GM18502 (cell line): ENCODE data around the gene ATF1.

Source experiments
- ATAC-seq: cut with Tn5 transposase; IDR thresholded peaks from one replicate; pipeline ENCODE4 v1.9.1; 2021; ENCODE audit warnings: mild to moderate bottlenecking; ENCODE audit not compliant: unreplicated experiment, poor library complexity

The ATF1 gene

GRCh38 chr12:50763639-50764285 is at the start of gene ATF1:
TSS of gene ATF1 (plus strand) at chr12:50764101. CDS start at chr12:50780146, 16,045 bp downstream.
- peak; percentile 81 for ATAC-seq

DNA sequence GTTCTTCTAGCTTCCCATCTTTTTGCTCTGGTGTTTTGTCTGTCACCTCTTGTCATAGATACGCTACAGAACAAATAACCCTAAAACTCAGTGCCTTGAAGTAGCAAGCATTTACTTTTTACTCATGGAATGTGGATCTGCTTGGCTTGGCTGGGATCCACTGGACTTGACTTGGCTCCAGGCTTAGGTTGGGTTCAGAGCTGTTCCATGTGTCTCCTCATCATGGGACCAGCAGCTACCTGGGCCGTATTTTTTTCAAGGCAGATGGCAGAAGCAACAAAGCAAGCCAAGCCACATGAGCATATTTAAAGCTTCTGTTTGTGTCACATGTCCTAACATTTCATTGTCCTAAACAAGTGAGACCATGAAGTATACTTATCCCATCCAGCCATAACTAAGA is 48.7 kb upstream of the ATF1 start:
- no peak for ATAC-seq

GRCh38 chr12:50718760-50719159 is 45.1 kb upstream of the ATF1 start:
- no peak for ATAC-seq

GRCh38 chr12:50720085-50720484 is 43.8 kb upstream of the ATF1 start:
- ATAC-seq = no peak

DNA sequence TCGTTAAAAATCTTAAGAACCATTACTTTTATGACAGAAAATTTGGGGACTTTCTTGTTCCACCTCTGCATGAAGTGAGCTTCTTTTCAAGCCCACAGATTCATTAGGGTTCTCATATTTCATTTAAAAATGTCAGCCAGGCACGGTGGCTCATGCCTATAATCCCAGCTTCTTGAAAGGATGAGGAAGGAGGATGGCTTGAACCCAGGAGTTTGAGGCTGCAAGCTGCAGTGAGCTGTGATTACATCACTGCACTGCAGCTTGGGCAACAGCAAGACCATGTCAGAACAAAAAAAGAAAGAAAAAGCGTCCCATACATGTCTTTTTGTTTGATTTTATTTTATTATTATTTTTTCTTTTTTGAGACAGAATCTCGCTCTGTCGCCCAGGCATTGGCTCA is 43.4 kb upstream of the ATF1 start:
- ATAC-seq = no peak

DNA sequence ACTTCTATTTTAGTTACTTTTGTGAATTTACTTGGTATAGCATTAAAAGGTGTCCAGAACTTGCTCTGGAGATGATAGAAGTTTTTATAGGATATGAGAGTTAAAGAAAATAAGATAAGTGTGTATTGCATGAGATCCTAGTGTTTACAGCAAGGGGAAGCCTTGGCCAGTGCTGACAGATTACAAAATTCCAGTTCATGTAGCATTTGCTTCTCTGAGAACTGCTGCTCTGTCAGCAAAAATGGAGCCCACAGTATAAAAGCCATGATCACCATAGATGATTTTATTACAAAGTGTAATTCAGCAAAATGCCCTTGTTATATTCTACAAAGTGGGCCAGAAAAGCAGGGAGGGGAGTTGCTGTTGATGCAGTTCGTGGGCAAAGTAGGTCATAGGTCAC is 40.0 kb upstream of the ATF1 start:
- no peak for ATAC-seq

DNA sequence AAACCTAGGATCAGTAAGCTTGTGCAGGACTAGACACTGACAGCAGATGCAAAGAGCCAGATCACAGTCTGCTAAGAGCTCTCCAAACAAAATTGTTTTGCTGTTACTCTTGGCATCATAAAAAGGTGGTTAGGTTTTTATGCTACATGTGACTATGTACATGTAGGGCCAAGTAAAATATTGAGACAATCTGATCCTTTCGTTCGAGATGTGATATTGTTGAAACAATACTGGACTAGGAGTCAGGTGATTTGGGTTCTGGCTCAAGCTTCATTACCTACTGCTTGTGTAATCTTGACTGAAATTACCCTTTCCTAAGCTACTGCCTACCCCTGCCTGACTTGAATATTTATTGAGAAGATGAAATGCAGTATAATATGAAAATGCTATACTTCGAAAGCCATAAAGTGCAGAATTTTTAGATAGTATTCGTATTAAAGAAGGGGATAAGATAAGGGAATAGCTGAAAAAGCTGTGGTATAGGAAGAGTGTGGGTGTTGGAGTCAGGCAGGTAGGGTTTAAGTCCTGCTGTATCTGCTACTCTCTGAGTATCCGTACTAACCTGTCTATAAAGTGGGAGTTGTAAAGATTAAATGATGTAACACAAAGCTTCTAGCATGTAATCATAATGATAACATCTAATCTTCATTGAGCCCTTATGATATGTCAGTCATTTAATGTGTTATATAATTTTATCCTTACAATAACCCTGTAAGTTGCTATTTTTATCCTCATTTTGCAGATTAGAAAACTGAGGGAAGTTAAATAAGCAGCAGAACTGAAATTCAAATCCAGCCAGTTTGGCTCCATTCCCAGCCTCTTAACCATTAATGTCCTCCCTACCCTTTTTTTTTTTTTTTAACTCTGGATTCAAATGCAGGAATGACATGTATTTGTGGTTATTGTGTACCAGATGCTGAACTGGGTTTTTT is 38.6 kb upstream of the ATF1 start:
- no peak for ATAC-seq

- no peak for ATAC-seq
These were observed 36.4 kb upstream of the ATF1 start for GRCh38 chr12:50727466-50727865.

DNA sequence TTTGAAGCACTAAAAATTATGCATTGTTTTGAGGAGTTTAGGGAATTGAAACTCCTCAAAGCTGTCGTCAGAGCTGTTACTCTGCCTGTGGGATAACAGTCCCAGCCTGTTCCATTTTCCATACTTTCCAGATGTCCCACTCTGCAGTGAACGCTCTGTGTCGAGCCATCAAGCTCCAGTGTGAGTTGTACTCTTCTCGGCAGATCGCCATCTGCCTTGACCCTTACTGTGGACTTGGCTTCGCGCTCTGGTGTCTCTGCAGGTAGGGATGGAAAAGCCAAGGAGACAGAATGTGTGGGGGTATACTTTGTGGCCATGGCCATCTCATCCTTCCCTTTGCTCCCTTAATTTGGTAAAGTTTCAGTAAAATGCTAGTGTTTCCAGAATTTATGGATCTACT is 35.5 kb upstream of the ATF1 start:
- ATAC-seq = no peak

- no peak for ATAC-seq
These were observed 35.1 kb upstream of the ATF1 start for GRCh38 chr12:50728841-50729240.

GRCh38 chr12:50732591-50732990 is 31.3 kb upstream of the ATF1 start:
- no peak for ATAC-seq

GRCh38 chr12:50733706-50734105 is 30.2 kb upstream of the ATF1 start:
- no peak for ATAC-seq

- no peak for ATAC-seq
These were observed 29.3 kb upstream of the ATF1 start for GRCh38 chr12:50734409-50735263.

DNA sequence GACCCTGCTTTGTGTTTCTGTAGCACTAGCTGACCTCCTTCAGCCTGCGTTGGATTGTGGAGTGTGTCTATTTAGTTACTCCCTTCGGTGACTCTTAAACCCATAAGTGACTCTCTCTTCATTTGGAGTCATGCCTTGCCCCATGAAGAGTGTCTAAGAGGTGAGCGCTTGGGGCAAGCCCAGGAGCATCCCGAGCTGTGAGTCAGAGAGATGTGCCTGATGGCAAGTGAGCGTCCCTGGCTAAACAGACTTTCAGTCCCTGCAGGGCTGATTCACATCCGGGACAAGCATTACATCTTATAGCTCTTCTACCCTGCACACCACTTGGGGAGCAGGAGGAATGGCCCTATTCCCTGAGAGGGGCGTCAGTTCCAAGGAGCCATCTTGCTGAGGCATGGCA is 24.3 kb upstream of the ATF1 start:
- no peak for ATAC-seq

GRCh38 chr12:50740307-50740706 is 23.6 kb upstream of the ATF1 start:
- no peak for ATAC-seq

- no peak for ATAC-seq
These were observed 21.1 kb upstream of the ATF1 start for GRCh38 chr12:50742776-50743175.

DNA sequence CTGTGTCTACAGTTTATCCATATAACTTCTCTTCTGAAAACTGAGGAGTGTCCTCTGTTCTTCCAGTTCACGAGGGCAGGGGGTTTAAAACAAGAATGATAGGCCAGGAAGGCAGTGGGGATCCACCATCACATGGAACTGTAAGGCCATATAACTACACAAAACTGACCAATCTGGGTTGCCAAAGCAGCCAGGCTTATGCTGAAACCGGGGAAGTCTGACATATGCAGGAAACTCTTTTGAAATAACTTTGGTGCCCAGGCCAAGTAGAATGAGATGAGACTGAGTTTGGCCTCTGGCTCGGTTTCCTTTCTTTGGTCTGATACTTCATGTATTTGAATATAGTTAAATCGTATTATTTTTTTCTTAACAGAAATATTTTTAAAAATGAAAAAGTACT is 18.0 kb upstream of the ATF1 start:
- ATAC-seq = no peak

GRCh38 chr12:50746431-50746830 is 17.5 kb upstream of the ATF1 start:
- ATAC-seq = no peak

DNA sequence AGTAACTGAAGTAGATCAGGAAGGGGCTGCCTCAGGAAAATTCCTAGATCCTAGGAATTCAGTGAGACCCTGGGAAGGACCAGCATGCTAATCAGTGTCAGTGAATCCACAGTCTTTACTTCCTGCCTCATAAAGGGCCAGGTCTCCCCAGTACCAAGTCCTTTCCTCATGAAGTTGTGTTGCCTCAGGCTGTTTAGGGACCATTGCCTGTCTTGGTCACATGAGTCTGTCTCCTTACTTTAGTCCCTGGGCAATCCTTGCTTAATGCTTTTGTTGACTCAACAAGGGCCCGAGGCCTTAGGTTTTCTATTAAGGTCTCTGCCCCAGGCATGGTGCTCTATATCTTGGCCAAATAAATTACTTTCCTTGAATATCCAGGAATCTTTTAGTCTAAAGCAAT is 16.1 kb upstream of the ATF1 start:
- ATAC-seq = no peak

GRCh38 chr12:50749459-50749882 is 14.4 kb upstream of the ATF1 start:
- no peak for ATAC-seq

- no peak for ATAC-seq
These were observed 13.5 kb upstream of the ATF1 start for GRCh38 chr12:50750366-50750765.
